ENCODE results near the gene OSBPL3.

The OSBPL3 gene

GRCh38 chr7:24778543-24779282, 201.3 kb downstream of the OSBPL3 start:
- Histone ChIP-seq H3K9ac (ENCODE audit: insufficient read length) (no peak overlapping the region), H3K9me3 (ENCODE audit: low read depth, low read length) (no peaks in the 10 kb centered on the region), H3K36me3 (ENCODE audit: insufficient read depth, low read length) (no peaks in the 10 kb centered on the region), H3K4me3 (no peak overlapping the region), H3K27ac (no peak overlapping the region)
- DNase-seq (ENCODE audit: low read depth, low spot score): no peak
- no peak for TF ChIP-seq EZH2 (IDR thresholded peaks at IDR 0.05)
- TF ChIP-seq FOXP2 (optimal IDR thresholded peaks at IDR 0.05; ENCODE audit: control extremely low read depth, extremely low read length, insufficient read depth): no peak
- TF ChIP-seq POLR2AphosphoS5 (IDR thresholded peaks at IDR 0.05; ENCODE audit: borderline replicate concordance, low read depth, low read length): no peak

DNA sequence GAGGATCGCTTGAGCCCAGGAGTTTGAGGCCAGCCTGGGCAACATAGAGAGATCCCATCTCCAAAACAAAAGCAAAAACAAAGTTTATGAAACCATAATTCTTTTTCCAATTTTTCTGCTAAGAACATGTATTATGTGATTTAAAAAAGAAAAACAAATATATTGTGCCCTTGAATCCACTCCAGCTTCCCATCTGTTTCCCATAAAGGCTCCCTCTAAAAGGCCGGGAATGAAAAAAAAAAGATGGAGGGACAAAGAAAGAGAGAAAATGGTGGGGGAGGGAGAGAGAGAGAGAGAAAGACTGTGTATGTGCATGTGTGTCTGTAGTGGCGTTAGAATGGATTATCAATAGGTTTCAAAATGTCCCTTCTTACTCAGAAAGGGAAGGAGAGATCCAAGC, 202.2 kb downstream of the OSBPL3 start:
- Histone ChIP-seq H3K9me3 (ENCODE audit: low read depth, low read length) (no peaks in the 10 kb centered on the region), H3K36me3 (ENCODE audit: insufficient read depth, low read length) (no peaks in the 10 kb centered on the region), H3K4me3 (no peak overlapping the region), H3K9ac (ENCODE audit: insufficient read length) (no peak overlapping the region), H3K27ac (no peak overlapping the region)
- TF ChIP-seq EZH2 (IDR thresholded peaks at IDR 0.05): no peak
- TF ChIP-seq POLR2AphosphoS5 (IDR thresholded peaks at IDR 0.05; ENCODE audit: borderline replicate concordance, low read depth, low read length): no peak
- TF ChIP-seq FOXP2 (optimal IDR thresholded peaks at IDR 0.05; ENCODE audit: control extremely low read depth, extremely low read length, insufficient read depth): no peak
- DNase-seq (ENCODE audit: low read depth, low spot score): no peak

GRCh38 chr7:24773646-24774045, 206.3 kb downstream of the OSBPL3 start:
- no peak overlapping the region for H3K27ac ChIP-seq
- no peak for TF ChIP-seq POLR2AphosphoS5 (IDR thresholded peaks at IDR 0.05; ENCODE audit: borderline replicate concordance, low read depth, low read length)
- TF ChIP-seq EZH2 (IDR thresholded peaks at IDR 0.05): no peak
- TF ChIP-seq FOXP2 (optimal IDR thresholded peaks at IDR 0.05; ENCODE audit: control extremely low read depth, extremely low read length, insufficient read depth): no peak
- no peaks in the 10 kb centered on the region for H3K9me3 ChIP-seq (ENCODE audit: low read depth, low read length)
- no peak for DNase-seq (ENCODE audit: low read depth, low spot score)
- H3K4me3 ChIP-seq: no peak overlapping the region
- H3K9ac ChIP-seq (ENCODE audit: insufficient read length): no peak overlapping the region
- H3K36me3 ChIP-seq (ENCODE audit: insufficient read depth, low read length): no peaks in the 10 kb centered on the region

- no peak for TF ChIP-seq POLR2AphosphoS5 (IDR thresholded peaks at IDR 0.05; ENCODE audit: borderline replicate concordance, low read depth, low read length)
- no peak for TF ChIP-seq FOXP2 (optimal IDR thresholded peaks at IDR 0.05; ENCODE audit: control extremely low read depth, extremely low read length, insufficient read depth)
- no peak for TF ChIP-seq EZH2 (IDR thresholded peaks at IDR 0.05)
- H3K27ac ChIP-seq: no peak overlapping the region
- H3K36me3 ChIP-seq (ENCODE audit: insufficient read depth, low read length): no peaks in the 10 kb centered on the region
- H3K4me3 ChIP-seq: no peak overlapping the region
- H3K9me3 ChIP-seq (ENCODE audit: low read depth, low read length): no peaks in the 10 kb centered on the region
- DNase-seq (ENCODE audit: low read depth, low spot score): no peak
- H3K9ac ChIP-seq (ENCODE audit: insufficient read length): no peak overlapping the region
Observed at GRCh38 chr7:24769851-24770250, 210.1 kb downstream of the OSBPL3 start.

- Histone ChIP-seq H3K36me3 (ENCODE audit: insufficient read depth, low read length) (no peaks in the 10 kb centered on the region), H3K9ac (ENCODE audit: insufficient read length) (no peak overlapping the region), H3K27ac (no peak overlapping the region), H3K9me3 (ENCODE audit: low read depth, low read length) (no peaks in the 10 kb centered on the region), H3K4me3 (no peak overlapping the region)
- DNase-seq (ENCODE audit: low read depth, low spot score): no peak
- TF ChIP-seq EZH2 (IDR thresholded peaks at IDR 0.05) (no peak), FOXP2 (optimal IDR thresholded peaks at IDR 0.05; ENCODE audit: control extremely low read depth, extremely low read length, insufficient read depth) (no peak), POLR2AphosphoS5 (IDR thresholded peaks at IDR 0.05; ENCODE audit: borderline replicate concordance, low read depth, low read length) (no peak)
Observed at GRCh38 chr7:24769014-24769830, 210.8 kb downstream of the OSBPL3 start.

DNA sequence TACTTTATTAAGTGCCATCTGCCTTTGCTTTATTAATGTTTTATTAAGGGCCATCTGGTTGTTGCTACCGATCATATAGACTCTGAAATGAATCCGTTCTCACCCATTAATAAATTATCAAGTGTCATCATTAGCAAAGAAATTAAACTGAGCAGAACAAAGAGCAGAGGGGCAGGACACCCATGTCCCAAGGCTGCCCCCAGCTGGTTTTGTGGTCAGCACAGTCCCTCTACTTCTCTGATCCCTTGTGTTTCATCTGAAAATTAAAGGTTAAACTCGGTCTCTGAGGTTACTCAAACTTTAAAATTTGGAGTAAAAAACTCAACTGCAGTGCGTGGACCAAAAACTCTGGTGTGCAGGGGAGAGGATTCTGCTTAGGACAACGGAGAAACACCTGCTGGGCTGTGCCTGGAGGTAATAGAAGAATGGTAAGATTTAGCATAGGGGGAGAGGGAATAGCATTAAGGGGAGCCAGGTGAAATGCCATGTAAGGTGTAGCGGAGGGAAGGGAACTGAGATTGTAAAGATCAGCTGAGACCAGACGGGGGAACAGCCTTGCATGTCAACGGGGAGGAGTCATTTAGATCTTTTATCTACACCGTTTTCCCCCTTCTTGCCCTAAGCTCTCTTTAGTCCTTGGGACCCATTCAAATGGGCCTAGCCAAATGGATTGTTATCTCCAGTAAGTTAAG, 212.0 kb downstream of the OSBPL3 start:
- TF ChIP-seq POLR2AphosphoS5 (IDR thresholded peaks at IDR 0.05; ENCODE audit: borderline replicate concordance, low read depth, low read length) (no peak), EZH2 (IDR thresholded peaks at IDR 0.05) (no peak), FOXP2 (optimal IDR thresholded peaks at IDR 0.05; ENCODE audit: control extremely low read depth, extremely low read length, insufficient read depth) (no peak)
- no peaks in the 10 kb centered on the region for H3K36me3 ChIP-seq (ENCODE audit: insufficient read depth, low read length)
- DNase-seq (ENCODE audit: low read depth, low spot score): no peak
- no peaks in the 10 kb centered on the region for H3K9me3 ChIP-seq (ENCODE audit: low read depth, low read length)
- H3K27ac ChIP-seq: no peak overlapping the region
- no peak overlapping the region for H3K4me3 ChIP-seq
- no peak overlapping the region for H3K9ac ChIP-seq (ENCODE audit: insufficient read length)

GRCh38 chr7:24764972-24765744, 214.8 kb downstream of the OSBPL3 start:
- no peak for DNase-seq (ENCODE audit: low read depth, low spot score)
- H3K9me3 ChIP-seq (ENCODE audit: low read depth, low read length): no peaks in the 10 kb centered on the region
- H3K4me3 ChIP-seq: no peak overlapping the region
- H3K27ac ChIP-seq: no peak overlapping the region
- TF ChIP-seq FOXP2 (optimal IDR thresholded peaks at IDR 0.05; ENCODE audit: control extremely low read depth, extremely low read length, insufficient read depth): no peak
- no peak for TF ChIP-seq EZH2 (IDR thresholded peaks at IDR 0.05)
- no peak for TF ChIP-seq POLR2AphosphoS5 (IDR thresholded peaks at IDR 0.05; ENCODE audit: borderline replicate concordance, low read depth, low read length)
- no peak overlapping the region for H3K9ac ChIP-seq (ENCODE audit: insufficient read length)
- H3K36me3 ChIP-seq (ENCODE audit: insufficient read depth, low read length): no peaks in the 10 kb centered on the region
